GM18507 (cell line): ENCODE data around the gene EPAS1.

Experiments used
- DNase-seq: peaks from one replicate; pipeline ENCODE4 v3.0.0; 2011; ENCODE audit warnings: low read depth; ENCODE audit not compliant: insufficient read length; ENCODE audit errors: extremely low spot score
- FAIRE-seq: peaks from 2 replicates; lab custom pipeline; 2011; peaks lifted over from hg19 to GRCh38; lab: Jason Lieb, UNC

EPAS1 gene

DNA sequence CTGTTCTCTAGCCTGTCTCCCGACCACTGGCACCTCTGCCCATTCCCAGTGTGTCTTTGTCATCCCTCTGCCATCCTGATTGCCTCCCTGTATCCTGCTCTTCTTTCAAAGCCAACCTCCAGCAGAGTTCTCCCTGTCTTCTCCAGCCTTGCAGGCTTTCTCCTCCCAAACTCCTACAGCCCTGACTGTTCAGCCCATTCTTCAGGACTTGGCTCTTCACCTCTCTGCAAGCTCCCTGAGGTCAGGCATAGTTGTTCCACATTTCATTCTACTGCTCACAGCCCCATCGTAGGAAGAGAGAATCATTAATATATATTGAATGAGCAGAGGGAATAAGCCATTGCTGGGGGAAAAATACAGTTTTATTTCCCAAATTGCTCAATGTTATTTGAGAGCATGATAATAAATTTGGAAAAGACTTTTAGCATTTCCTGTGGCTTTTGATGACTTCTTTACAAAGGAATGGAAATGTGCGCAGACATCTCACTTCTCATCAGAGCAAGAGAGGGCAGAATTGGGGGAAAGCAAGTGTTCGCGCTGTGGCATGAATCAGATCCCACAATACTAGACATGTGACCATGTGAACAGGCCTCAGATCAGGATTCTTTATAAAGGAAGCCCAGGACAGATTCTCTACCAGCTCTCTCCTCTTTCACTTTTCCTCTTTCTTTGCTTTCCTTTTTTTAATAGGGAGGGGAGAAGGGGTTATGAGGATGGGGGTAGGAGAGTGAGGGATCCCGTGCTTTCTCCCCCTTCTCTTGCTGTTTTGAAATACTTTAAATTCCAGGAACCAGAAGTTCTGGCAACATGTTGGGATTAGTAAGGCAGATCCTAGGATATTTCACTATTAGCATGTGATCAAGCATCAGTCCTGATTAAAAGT lies 37.4 kb downstream of the EPAS1 start:
- no peak for FAIRE-seq
- no peak for DNase-seq

DNA sequence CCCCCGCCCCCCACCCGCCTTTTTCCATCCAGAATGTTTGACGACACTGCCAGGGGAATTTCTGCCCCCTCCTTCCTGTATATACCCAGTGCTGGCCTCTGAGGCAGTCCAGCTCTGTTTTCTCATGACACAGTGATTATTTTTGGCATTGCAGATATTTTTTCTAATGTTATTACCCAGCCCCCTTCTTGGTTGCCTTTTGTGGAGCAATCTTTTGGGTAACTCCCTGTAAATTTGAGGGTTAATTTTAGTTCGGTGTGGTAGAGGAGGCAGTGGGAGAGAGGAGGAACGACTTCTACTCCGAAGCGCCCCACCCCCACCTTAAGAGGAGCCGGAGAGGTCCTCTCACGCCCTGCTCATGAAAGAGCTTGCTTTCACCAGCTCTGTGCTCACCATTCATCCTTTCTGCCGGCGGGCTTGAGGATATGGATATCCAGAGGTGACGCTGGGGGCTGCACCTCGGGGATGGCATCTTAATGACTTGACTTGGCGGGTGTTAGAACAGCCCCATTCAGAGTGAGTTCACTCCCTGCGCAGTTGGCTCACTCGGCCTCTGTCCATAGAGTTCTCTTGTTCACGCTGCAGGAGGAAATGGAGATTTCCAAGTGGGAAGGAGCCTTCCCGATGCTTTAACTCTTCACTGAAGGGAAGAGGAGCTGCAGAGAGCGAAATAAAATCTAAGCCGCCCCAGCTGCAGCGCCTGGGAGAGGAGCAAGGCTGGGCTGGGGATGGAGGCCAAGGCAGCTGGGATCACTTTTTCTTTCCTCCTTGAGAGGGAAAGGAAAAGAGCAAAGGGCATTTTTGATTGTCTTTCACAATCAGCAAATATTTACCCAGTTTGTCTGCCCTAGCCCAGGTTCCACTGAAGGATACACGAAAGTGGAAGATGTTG lies 38.4 kb downstream of the EPAS1 start:
- DNase-seq (no peak), FAIRE-seq (no peak)

DNA sequence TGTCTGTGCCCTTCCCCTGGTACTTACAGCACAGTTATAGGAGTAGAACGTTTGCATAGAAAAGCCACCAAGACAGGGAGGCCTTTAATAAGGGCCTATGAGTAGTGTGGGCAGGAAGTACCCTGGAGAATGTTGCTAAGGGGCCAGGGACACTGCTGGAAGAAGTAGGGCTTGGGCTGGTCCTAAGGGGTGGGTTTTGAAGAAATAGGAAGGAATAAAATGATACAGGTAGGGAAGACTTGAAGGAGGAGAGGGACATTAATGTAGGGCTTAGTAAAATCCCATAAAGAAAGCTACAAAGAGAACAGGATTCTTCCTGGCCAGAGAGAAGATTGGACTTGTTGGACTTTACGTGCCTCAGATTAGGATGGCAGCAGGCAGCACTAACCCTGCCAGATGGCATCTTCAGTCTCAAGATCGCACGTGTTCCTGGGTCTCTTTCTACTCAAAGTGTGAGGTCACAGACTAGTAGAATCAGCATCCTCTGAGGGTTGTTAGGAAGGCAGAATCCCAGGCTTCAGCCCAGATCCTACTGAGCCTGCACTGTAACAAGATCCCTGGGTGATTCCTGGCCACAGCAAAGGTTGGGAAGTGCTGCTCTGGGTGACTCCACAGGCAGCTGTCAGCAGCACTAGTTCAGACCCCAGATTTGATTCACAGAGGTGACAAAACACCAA lies 39.2 kb downstream of the EPAS1 start:
- FAIRE-seq (no peak), DNase-seq (no peak)

DNA sequence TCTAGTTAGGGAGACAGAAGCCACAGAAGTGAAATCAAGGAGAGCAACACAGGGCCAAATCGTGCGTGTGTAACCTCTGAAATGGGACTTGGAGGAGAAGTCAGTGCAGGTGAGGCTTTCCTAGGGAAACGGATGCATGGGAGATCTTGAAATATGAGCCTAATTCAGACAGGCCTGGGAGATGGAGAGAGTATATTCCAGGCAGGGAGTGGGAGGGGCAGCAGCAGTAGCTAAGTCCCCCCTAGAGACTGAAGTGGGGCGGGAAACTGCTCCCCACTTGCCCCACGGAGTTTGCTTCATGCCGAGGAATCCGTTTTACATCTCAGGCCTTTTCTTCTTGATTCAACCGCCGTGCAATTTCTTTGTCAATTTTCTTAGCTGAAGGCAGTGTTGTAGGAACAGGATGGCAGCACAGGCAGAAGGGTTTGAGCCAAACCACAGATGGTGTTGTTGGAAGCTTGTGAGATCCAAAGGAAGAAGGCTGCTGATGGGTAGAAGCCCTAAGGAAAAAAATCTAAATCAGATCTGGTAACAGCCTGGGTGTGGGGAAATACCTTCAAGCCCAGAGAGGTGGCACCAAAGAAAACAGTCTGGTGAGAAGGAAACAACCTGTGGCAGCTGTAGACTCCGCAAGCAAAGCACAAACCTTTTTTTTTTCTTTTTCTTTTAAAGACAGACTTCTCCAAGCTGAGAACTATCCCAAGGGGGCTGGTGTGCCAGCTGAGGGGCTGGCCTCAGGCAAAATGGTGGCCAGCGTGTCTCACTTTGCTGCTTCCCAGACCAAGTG lies 40.2 kb downstream of the EPAS1 start:
- FAIRE-seq (no peak), DNase-seq (no peak)

DNA sequence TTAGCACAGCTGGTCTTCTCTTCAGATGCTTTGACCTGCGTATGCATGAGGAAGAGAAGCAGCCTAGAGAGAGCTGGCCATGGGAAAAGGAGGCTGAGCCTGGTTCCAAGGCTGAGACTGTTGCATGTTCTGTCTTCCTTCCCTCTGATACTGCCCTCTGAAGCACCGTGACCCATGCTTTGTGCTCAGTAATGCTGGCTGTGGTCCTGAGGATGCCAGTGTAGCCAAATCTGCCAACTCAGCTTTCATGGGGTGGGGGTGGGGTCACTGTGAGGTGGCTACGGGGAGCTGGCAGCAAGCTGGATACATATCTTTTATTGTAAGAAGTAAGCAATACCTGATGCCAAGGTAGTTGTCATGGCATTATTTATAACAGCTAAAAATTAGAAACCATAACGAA lies 41.5 kb downstream of the EPAS1 start:
- no peak for FAIRE-seq
- DNase-seq = no peak

DNA sequence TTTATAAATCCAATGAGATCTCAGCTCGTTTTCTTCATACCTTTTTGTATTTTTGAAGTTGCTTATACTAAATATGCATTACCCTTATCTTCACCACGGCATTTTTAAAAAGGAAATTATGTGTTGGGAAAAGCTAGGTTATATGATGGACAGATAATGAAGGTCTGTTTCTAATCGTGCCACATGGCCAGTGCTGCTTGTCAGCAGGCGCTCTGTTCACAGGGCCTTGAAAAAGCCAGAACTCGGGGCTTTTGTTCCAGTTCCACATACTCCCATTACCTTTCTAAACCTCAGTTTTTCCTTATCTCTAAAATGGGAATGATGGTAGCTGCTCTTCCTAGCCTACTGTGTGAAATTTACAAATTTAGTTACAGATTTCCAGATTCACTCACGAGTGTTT lies 42.0 kb downstream of the EPAS1 start:
- FAIRE-seq = no peak
- no peak for DNase-seq

DNA sequence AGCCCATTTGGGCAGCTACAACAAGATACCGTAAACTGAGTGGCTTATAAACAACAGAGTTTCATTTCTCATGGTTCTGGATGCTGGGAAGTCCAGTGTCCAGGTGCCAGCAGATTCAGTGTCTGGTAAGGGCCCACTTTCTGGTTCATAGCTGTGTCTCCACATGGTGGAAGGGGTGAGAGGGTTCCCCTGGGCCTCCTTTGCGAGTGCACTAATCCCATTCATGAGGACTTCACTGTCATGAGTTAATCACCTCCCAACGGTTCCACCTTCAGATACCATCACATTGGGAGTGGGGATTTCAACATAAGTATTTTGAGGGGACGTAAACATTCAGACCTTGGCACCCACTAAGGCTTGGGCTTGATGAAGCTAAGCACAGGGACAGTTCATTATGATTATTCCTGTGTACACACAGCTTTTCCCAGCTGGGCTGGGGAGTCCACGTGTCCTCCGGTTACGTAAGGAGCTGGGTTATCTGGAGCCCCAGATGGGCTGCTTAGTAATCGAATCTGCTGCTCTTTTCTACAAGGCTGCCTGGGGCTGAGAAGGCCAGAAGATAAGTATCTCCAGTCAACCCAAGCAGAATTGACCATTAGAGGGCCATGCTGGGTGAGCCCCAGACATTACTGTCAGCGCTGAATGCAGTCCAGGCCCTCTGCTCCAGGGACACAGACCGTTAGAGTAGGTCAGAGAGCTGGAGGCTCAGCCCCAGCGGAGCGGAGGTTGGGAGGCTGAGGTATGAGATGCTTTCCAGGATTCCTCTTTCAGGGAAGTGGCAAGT lies 42.7 kb downstream of the EPAS1 start:
- no peak for DNase-seq
- FAIRE-seq = no peak

DNA sequence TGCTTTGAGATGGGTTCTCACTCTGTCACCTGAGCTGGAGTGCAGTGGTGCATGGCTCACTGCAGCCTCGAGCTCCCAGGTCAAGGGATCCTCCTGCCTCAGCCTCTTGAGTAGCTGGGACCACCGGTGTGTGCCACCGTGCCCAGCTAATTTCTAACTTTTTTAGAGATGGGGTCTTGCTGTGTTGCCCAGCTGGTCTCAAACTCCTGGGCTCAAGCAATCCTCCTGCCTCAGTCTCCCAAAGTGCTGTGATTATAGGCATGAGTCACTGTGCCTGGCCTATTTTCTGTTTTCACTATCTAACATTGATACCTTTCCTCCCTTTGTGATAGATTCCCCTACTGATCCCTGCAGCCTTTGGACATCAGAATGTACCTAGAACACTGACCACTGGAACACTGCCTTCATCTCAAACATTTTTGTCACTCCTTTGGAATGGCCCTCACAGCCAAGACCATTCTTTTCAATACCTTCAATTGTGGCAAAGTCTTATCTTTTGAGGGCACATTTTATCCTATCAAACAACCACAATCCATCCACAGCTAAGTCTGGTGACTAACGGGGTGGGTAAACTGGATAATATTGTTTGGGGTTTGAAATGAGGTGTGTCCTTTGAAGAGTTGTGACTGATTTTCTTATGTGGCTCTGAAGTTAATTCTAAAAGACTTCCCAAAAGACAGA lies 43.7 kb downstream of the EPAS1 start:
- no peak for DNase-seq
- FAIRE-seq = no peak

DNA sequence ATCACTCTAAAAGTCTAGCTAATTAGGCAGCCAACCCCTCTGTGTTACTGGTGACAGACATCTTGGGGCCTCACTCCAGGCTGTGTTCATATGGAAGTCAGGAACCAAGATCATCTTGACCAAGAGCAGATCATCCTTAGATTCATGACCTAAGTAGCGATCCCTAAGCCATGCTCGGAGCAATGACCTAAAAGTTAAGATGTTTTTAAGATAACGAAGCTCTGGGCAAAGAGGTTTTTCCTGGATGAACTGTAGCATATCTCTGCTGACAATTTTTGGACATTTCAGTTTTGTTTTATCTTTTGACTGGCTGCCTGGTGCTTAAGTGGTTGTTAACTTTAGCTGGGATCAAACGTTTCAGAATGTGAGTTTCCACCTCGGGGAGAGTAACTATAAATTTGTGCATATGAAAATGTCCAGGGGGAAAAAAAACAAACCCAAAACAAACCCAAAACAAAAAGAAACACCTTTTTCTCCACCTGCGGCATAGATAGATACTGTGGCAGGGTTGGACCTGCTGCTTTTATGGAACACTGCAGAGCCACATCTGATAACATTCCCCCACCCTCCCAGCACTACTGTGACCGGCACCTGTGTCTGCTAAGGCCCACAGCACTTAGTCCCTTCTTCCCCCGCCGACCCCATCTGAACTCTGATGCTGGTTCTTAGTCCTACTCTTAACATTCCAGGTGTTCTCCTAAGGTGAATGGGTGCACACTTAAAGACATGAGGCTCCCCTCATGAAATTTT lies 45.5 kb downstream of the EPAS1 start:
- FAIRE-seq (no peak), DNase-seq (no peak)

DNA sequence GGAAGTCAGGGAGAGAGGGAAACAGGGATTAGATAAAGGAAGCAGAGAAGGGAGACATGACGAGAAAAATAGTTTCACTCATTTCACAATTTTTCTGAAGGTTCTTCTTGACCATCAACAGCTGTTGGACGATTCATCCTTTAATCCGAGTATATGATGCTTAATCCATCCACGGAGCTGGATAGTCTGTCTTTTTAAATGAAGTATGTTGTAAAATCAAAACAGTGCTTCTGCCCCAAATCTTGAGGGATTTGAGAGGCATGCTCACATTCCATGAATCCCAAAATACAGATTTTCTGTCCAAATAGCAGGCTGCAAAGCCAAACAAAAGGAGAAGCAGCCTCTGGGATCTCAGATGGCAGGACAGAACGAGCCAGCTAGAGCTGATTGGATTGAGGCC lies 47.5 kb downstream of the EPAS1 start:
- no peak for FAIRE-seq

DNA sequence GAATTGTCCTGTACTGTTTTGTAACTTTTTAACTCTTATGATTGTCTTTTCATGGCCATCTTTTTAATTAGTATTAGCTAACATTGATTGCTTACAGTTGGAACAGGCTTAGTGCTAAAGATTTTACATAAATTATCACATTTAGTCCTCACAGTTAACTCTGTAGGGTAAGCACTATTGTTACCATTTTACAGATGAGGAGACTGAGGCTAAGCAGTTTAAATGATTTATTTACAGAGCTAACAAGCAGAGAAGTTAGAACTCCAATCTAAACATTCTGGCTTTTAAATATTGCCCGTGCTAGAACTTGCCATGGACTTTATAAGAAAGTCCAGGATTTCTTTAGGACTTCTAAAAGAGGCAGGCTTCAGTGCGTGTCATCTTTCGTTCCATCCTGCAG lies 48.6 kb downstream of the EPAS1 start:
- FAIRE-seq (no peak), DNase-seq (no peak)

More for the DNA sequence above, 47.5 kb downstream of the EPAS1 start:
- no peak for DNase-seq

DNA sequence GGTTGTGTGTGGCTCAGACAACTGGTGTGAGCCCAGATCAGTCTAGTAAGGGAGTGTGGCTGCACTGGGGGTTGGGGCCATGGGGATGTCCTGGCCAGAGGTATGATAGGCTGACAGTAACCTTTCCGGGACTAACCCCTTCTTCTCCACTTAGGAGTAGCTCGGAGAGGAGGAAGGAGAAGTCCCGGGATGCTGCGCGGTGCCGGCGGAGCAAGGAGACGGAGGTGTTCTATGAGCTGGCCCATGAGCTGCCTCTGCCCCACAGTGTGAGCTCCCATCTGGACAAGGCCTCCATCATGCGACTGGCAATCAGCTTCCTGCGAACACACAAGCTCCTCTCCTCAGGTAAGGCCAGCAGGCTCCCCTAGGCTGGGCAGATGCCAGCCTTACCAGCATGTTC lies 49.5 kb downstream of the EPAS1 start:
- DNase-seq (no peak), FAIRE-seq (no peak)

DNA sequence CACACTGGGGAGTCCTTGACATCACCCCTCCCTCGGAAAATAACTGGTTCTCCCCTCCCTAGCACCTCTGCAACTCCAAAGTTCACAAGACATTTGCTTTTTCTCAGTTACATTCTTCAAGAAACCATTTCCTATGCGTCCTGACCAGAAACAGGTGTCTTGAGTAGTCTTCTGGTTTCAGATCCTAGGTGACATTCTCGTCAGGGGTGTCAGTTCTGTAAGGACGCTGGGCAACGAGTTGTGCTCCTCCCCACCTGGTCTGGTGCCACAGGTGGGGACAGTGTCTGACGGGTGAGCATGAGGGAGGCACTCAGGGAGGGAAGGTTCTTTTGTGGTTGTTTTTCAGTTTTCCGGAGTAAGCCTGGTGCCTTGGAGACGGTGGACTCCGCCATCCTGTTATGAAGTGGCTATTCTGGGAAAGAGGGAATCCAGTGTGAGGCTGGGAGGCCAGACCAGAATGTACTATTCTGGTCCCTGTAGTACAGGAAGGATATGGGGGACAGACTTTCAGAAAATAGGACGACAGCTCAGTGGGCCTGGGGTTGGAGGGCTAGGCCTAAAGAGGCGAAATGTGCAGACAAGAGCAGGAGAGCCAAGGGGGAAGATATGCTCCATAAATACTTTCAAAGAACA lies 50.6 kb downstream of the EPAS1 start:
- FAIRE-seq = peak; percentile 33
- no peak for DNase-seq

DNA sequence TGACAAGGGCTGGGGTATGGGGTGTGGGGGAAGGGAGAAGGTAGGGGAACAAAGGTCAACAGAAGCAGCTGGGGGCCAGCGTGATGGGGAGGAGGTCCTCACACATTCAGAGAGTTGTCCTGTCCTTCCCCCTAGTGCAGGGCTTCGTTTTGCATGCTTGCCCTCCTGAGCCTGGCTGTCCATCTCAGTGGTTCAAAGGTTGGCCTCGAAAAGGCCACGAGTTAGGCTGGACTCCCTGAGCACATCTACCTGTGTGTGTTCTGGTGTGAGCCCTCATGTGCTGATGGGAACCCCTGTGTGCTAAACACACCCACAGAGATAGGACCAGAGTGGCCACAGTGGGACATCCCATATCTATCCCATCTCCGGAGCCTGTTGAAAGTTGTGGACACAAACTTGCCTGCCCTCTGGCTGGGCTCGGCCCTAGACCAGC lies 51.9 kb downstream of the EPAS1 start:
- DNase-seq = no peak

DNA sequence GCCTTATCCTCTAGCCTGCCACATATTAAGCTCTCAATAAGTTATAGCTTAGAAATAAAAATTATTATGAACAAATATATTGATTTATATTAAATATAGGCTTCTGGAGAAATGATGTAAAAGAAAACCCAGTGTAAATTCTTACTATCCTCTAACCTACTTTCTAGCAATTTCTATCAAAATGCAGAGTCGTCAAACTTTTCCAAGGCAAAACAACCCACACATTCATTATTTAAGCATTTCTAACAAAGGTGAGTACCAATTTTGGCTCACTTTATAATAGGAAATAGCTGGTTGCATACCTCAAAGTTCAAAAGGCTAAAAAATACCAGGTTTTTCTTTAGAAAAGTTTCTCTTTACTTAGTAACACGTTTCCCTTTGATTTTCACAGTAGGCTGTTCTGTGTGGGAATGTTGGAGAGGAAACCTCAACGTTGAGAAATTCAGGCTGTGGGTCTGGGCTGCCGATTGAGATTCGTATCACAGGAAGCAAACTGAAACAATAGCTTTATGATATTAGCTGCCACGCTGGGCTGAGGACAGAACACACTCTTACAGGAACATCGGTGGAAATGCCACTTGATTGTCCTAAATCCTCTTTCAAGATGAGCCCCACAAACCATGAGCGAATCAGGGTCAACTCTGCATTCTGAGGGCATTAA lies 53.0 kb downstream of the EPAS1 start:
- DNase-seq = no peak
- FAIRE-seq = no peak

More for the DNA sequence above, 51.9 kb downstream of the EPAS1 start:
- no peak for FAIRE-seq

DNA sequence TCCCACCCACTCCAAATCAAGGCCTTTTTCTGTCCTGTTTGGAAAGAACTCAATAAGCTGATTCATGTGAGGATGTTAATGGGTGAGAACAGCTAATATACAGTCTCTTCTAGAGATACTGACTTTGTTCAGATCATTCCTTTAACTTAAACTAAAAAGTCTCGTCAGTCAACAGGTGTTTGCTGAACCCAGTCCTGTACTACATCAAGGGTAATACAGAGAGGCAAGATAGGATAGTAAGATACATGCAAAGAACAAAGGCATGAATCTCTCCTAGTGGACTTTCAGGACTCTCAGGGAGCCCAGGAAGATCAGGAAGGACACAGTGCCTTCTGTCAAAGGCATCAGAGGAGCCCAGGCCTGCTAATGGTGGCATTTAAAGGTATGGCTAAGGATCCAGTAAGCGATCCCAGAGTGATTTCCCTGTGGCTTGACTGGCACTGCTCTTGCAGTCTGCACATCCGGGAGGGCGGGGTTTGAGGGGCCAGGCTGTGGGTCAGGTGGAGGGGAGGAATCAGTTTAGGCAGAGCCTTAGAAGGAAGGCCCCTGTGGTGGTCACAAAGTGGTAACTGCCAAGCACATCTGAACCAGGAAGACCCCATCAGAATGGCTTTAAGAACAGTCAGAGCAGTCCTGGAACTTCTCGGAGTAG lies 54.0 kb downstream of the EPAS1 start:
- no peak for DNase-seq
- FAIRE-seq = no peak
